Hepatocyte (in vitro differentiated cells): ENCODE data around the gene TRIM8.

ENCODE experiments used
- CTCF ChIP-seq: fragments of 200-600 bp; sonication (generic); IDR thresholded peaks from 2 replicates; pipeline ENCODE4 v1.5.1; 2016; ENCODE audit warnings: antibody characterized with exemption, mild to moderate bottlenecking; ENCODE audit not compliant: poor library complexity
- EZH2 ChIP-seq: fragments of 200-600 bp; sonication (generic); IDR thresholded peaks from 2 replicates; pipeline ENCODE4 v1.6.1; 2016; ENCODE audit warnings: antibody characterized with exemption, mild to moderate bottlenecking, borderline replicate concordance
- EZH2phosphoT487 ChIP-seq: fragments of 200-600 bp; sonication (generic); IDR thresholded peaks from one replicate; pipeline ENCODE4 v1.6.1; 2018; ENCODE audit warnings: antibody characterized with exemption, mild to moderate bottlenecking, low read depth, moderate library complexity; ENCODE audit not compliant: unreplicated experiment, severe bottlenecking

GRCh38 chr10:102632394-102633111 lies 11.7 kb upstream of the TRIM8 start:
- TF ChIP-seq CTCF (no peak), EZH2 (no peak), EZH2phosphoT487 (no peak)
